Esophagus squamous epithelium (tissue), 4 donors: ENCODE data around the gene ELAVL2.

ENCODE experiments used
- POLR2A ChIP-seq, 4 donors: fragments of 450-650 bp; IDR thresholded peaks; one replicate each; pipeline ENCODE4 v1.6.1; 2017; ENCODE audit warnings: antibody characterized with exemption in 4 of 4, mild to moderate bottlenecking in 4 of 4, moderate library complexity in 3 of 4
- TF ChIP-seq, protein P1 (sequence below), 6 experiments: fragments of 450-650 bp in 4 of 6; fragments of 200-600 bp in 2 of 6; sonication (generic) in 2 of 6; IDR thresholded peaks; one replicate each; pipeline ENCODE4 v1.5.1; 2016 to 2019; ENCODE audit warnings: antibody characterized with exemption in 6 of 6, mild to moderate bottlenecking in 4 of 6, moderate library complexity in 4 of 6

DNA sequence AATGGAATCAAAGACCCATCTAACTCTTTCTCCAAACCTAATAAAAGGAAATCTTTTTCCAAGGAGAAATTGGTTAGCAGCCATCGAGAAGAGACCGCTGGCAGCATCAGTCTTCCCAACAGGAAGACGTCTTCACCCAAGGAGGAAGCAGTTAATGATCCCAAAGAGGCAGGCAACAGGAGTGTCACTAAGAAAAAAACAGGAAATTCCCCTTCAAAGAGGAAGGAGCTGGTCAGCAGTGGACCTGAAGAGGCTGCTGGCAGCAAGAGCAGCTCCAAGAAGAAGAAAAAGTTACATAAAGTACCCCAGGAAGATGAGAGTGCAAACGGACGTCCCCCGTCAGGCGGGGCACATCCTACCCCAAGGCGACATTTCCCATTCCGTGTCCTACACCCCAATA lies 143.7 kb downstream of the ELAVL2 start:
- TF ChIP-seq, protein P1, sequence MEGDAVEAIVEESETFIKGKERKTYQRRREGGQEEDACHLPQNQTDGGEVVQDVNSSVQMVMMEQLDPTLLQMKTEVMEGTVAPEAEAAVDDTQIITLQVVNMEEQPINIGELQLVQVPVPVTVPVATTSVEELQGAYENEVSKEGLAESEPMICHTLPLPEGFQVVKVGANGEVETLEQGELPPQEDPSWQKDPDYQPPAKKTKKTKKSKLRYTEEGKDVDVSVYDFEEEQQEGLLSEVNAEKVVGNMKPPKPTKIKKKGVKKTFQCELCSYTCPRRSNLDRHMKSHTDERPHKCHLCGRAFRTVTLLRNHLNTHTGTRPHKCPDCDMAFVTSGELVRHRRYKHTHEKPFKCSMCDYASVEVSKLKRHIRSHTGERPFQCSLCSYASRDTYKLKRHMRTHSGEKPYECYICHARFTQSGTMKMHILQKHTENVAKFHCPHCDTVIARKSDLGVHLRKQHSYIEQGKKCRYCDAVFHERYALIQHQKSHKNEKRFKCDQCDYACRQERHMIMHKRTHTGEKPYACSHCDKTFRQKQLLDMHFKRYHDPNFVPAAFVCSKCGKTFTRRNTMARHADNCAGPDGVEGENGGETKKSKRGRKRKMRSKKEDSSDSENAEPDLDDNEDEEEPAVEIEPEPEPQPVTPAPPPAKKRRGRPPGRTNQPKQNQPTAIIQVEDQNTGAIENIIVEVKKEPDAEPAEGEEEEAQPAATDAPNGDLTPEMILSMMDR (IDR thresholded peaks at IDR 0.05), result no peak
- no peak for TF ChIP-seq POLR2A (IDR thresholded peaks at IDR 0.05)
